ENCODE data around the gene CLNS1A.
"Not testable (repeated sequence)": the region's sequence is repeated elsewhere in the genome, so short reads cannot be mapped to it uniquely, and the experiment has no call there.

CLNS1A gene, protein sequence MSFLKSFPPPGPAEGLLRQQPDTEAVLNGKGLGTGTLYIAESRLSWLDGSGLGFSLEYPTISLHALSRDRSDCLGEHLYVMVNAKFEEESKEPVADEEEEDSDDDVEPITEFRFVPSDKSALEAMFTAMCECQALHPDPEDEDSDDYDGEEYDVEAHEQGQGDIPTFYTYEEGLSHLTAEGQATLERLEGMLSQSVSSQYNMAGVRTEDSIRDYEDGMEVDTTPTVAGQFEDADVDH

GRCh38 chr11:77637345-77638165 is at the start of gene CLNS1A:
Gene CLNS1A, minus strand, starts transcription at chr11:77637794. Its CDS starts 80 bp downstream, at chr11:77637714.
- intact Hi-C loops (cut with DNase I): loop anchor here (2.0 kb wide), 1 partner anchor 183 kb away; the partner anchor contains the start of genes AAMDC and RSF1

GRCh38 chr11:77687088-77687487 is 49.5 kb upstream of the CLNS1A start:
- no peak for DNase-seq
- intact Hi-C loops (cut with DNase I): no loop called here

More at GRCh38 chr11:77637345-77638165, at the start of gene CLNS1A:
- DNase-seq: peak; percentile 89 to 99 (median 94)

DNA sequence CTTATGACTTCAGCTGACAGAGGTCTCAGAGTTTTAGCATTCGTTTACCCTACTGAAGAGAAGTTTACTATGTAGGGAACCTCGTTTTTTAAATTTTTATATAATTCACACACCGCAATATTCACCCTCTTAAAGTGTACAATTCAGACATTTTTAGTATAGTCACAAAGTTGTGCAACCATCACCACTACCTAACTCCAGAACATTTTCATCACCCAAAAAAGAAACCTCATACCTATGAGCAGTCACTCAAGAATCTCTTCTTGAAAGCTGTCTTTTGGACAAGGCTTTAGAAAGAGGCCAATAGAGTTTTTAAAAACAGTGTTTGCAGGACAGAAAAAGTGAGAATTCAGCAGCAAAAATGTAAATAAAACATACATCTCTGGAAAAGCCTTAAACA is 39.5 kb upstream of the CLNS1A start:
- intact Hi-C loops (cut with DNase I): no loop called here
- no peak for DNase-seq

- no peak for DNase-seq
- intact Hi-C loops (cut with DNase I): no loop called here
Observed at GRCh38 chr11:77672264-77672663, 34.7 kb upstream of the CLNS1A start.

GRCh38 chr11:77669848-77670511 is 32.4 kb upstream of the CLNS1A start:
- no peak for DNase-seq
- intact Hi-C loops (cut with DNase I): no loop called here

DNA sequence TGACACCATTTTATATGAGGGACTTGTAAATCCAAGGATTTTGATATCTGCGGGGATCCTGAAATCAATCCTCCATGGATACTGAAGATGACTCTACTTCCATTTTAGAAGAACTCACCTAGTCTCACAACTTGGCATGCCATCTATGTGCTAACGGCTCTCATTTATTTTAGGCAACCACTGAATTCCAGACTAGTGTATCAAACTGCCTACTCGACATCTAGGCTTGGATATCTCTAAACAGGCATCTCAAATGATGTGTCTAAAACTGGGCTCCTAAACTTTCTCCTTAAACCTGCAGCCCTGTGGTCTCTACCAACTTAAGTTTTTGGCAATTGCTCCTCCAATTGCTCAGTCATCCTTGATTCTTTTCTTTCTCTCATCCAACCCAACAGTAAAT is 31.2 kb upstream of the CLNS1A start:
- intact Hi-C loops (cut with DNase I): no loop called here
- no peak for DNase-seq

DNA sequence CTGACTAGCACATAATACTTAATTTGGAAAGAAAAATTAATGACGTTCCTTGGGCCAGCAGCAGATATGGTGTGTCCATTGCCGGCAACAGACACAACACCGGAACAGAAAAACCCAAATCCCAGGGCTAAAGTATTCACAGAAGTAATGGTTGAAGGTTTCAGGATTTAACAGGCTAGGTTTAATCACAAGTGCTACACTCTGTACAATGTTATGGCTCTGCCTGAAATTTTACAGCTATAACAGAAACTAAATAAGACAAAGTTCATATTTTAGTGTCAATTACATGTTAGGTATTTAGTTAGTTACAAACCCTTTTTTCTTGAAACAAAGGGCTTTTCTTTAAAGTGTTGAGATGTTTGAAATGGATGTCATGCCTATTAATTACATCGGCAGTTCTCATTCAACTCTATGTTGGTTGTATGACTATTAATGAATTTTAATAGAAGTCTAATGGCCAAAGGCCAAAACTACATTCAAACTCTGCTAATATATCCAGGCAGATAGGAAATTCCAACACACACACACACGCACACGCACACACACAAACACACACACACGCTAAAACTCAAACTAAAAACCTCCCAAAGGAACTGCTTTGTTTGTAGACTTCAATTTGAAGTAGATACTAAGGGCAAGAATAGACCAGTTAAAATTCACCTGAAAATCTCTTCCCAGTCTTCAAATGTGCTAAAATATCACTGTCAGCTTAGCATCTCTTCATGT is 27.8 kb upstream of the CLNS1A start:
- intact Hi-C loops (cut with DNase I): no loop called here

DNA sequence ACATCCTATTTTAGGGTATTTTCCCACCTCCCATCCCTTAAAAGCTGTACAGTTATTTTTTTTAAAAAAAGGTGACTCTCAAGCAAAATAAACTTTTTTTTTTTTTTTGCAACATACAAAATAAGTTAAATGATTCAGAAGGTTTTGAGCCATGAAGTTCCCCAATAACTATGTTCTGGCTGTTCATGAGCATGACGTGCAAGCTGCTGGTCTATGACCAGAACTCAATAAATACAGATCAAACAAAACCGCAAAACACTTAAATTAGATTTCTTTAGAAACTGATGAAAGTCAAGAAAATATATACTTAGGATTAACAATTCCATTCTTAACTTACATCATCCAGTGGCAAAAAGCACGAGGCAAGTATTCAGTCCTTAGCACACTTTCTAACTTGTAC is 24.1 kb upstream of the CLNS1A start:
- no peak for DNase-seq
- intact Hi-C loops (cut with DNase I): no loop called here

More for the DNA sequence above, 27.8 kb upstream of the CLNS1A start:
- no peak for DNase-seq

GRCh38 chr11:77660947-77661346 is 23.4 kb upstream of the CLNS1A start:
- intact Hi-C loops (cut with DNase I): no loop called here
- DNase-seq: no peak

DNA sequence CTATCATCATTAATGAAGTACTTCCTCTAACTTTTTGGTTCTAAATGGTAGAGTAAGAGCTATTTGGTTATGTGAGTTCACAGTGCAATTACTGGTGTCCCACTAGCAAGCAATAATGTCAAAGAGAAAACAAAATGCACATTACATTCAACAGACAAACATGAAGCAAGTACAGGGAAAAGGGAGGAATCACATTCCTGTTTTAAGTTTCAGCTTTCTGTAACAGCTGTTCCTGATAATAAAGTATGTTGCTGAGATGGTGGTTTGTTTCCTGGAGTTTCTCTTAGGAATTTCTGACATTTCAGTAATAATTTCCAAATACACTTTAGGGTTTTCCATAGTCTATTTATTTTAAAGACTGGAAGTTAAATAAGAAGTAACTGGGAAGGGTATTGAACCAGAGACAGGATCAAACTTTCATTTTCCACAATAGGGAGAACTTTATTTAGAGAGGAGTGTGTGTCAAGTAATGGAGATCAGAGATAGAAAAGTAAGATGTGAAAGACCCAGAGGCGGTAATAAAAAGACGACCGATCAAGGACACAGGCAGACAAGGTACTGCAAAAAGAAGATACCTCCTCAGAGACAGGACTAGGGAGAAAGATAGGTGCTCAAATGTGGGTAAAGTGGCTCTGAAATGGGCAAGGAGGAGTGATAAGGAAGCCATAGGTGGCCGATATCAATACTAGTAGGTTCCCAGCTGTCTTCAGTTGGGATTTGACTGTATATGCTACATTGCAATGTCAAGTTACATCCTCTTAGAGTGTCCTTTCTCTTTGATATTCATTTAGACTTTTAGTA is 20.8 kb upstream of the CLNS1A start:
- intact Hi-C loops (cut with DNase I): no loop called here
- no peak for DNase-seq

GRCh38 chr11:77656362-77656761 is 18.8 kb upstream of the CLNS1A start:
- DNase-seq: no peak
- intact Hi-C loops (cut with DNase I): no loop called here

DNA sequence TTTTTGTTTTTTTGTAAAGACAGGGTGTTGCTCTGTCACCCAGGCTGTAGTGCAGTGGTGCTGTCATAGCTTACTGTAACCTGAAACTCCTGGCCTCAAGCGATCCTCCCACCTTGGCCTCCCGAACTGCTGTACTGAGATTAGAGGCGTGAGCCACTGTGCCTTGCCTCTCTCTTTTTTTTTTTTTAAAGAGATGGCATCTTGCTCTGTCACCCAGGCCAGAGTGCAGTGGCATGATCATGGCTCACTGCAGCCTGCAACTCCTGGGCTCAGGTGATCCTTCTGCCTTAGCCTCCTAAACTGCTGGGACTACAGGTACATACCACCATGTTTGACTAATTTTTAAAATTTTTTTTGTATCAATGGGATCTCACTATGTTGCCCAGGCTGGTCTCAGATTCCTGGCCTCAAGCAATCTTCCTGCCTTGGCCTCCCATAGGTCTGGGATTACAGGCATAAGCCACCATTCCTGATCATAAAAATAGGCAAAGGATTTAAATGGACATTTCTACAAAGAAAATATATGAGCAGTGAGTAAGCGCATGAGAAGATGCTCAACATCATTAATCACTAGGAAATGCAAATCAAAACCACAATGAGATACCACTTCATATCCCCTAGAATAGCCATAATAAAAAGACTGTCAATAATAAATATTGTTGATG is 17.3 kb upstream of the CLNS1A start:
- no peak for DNase-seq

DNA sequence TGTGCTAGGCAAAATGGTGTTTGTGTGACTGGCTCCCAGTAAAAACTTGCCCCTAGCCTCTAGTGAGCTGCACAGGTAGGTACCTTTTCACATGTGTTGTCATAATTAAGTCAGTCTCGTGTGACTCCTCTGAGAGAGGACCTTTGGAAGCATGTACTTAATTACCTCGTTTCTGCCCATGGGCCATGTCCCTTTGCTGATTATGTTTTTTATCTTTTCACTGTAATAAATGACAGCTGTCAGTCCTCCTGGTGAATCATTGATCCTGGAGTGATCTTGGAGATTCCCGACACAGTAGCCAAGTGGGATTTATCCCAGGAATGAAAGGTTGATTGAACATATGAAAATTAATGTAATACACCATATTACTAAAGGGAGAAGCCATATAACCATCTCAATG is 12.5 kb upstream of the CLNS1A start:
- intact Hi-C loops (cut with DNase I): no loop called here
- DNase-seq: no peak

More for the DNA sequence above, 17.3 kb upstream of the CLNS1A start:
- intact Hi-C loops (cut with DNase I): no loop called here

DNA sequence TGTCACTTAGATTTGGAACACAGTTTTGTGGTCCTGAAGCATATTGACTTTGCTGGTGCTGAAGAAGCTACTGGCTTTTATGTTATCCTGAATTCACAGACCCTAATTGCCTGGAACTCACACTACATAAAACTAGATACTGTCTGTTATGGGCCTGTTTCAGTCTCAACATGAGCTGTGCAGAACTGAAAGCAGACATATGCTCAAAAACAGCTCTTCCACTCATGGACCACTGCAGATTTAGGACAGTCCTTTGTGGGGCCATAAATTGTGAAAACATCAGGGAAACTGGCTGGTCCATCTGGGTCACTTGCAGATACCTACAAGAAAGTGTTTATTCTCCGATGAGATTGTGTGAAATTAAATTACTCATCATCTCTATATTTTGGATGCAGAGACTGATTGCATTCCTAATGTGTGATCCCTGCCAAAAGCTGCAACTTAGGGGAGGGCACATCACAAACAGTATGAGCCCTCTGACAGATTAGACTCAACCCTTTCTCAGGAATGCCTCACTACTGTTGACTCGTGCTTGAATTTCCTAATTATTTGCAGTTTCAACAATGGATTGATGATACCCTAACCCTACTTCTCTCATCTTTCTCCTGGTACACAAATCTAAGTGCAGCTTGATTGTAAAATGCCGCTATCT is 10.2 kb upstream of the CLNS1A start:
- intact Hi-C loops (cut with DNase I): no loop called here
- no peak for DNase-seq

DNA sequence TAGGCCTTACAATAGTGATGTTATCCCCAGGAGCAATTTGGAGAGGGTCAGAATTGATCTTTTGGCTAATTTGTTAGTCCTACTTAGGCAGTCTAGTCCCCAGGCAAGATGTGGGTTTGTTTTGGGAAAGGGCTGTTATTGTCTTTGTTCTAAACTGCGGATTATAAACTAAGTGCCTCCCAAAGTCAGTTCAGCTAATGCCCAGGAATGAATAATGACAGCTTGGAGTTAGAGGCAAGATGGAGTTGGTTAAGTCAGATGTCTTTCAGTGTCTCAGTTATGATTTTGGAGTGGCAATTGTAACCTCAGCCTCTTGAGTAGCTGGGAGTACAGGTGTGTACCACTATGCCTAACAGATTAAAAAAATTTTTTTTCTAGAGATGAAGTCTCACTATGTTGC is 7.3 kb upstream of the CLNS1A start:
- intact Hi-C loops (cut with DNase I): no loop called here
- no peak for DNase-seq

DNA sequence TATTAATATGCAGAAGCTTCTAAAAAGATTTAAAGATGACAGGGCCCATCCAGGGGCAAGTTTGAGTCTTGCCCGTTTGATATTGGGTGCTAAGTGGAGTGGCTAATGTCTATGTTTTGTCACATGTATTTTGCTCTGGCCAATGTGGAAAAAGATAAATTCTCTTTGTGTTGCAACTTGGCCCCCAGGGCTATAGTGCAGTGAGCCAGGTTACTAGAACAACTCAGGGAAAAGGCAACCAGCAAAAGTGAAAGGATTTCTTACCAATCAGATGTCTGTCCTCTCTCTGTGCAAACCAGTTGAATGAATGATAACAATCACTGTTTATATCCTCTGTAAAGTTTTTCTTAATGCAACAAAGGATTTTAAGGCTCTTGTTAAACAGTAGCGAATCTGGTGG is 4.6 kb upstream of the CLNS1A start:
- DNase-seq: no peak
- intact Hi-C loops (cut with DNase I): no loop called here

DNA sequence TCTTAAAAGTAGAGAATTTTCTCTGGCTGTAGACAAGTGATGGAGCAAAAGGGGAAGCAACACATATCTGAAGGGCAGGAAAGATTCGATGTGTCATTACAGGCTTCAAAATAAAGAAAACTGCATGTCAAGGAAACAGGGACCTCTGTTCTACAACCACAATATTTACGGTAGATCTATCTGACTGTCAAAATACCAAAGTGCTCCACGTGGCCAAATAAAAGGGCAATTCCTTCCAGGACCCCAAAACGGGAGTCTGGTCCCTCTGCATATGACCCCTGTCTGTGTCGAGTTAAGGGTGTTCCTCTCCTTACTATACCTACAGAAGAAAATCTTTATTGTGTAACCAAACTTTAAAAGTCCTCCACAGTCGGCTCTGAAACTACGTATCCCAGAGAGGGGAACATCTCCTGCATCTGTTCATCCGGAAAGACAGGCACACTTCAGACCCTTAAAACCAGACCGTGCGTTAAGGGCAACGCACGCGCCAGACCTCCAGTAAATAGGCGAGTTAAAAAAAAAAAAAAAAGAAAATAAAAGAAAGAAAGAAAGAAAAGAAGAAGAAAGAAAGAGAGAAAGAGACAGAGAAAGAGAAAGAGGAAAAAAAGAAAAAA is 756 bp downstream of the CLNS1A start:
- intact Hi-C loops (cut with DNase I): loop anchor here (2.0 kb wide), 1 partner anchor 184 kb away; the partner anchor contains the start of genes AAMDC and RSF1

DNA sequence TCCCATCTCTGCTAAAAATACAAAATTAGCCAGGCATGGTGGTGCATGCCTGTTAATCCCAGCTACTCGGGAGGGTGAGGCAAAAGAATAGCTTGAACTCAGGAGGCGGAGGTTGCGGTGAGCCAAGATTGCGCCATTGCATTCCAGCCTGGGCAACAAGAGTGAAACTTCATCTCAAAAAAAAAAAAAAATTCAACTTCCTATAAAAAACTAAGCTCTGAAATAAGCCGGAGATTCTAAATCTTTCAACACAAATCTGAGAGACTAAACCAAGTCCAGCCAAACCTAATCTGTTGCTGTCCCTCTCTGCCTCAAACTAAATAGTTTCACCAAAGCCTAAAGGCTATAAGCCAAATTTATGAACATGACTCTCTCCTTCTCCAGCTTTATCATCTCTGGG is 3.7 kb downstream of the CLNS1A start:
- DNase-seq; intact Hi-C loops (cut with DNase I): not testable (repeated sequence)

More for the DNA sequence above, 756 bp downstream of the CLNS1A start:
- no peak for DNase-seq
